HepG2 (cell line): ENCODE data around the gene MSGN1. TPM values are rescaled to one million over a fixed set of nuclear protein-coding genes. Genes with fewer than 3 reads are reported as not detected.

Experiments
- BORCS8-MEF2B ChIP-seq: sonication (generic); formaldehyde crosslinking; IDR thresholded peaks from 2 replicates; pipeline ENCODE4 v1.8.0; 2022; ENCODE audit warnings: mild to moderate bottlenecking, missing genetic modification reagents
- CBX2 ChIP-seq, 2 experiments: fragments of 200-600 bp in 1 of 2; sonication (generic); formaldehyde crosslinking in 1 of 2; IDR thresholded peaks; 2 replicates each; pipeline versions ENCODE4 v1.7.0 to v1.8.1; 2018 to 2022; ENCODE audit warnings: low read depth in 2 of 2, low read length in 1 of 2, mild to moderate bottlenecking in 1 of 2, missing genetic modification reagents in 1 of 2
- FOSL2 ChIP-seq: sonication (generic); formaldehyde crosslinking; IDR thresholded peaks from 2 replicates; pipeline ENCODE4 v1.4.0; 2020; ENCODE audit warnings: missing genetic modification reagents
- KDM5B ChIP-seq: sonication (generic); formaldehyde crosslinking; IDR thresholded peaks from 2 replicates; pipeline ENCODE4 v1.4.0; 2020; ENCODE audit warnings: missing genetic modification reagents, mild to moderate bottlenecking, borderline replicate concordance
- NR2F6 ChIP-seq, 2 experiments: IDR thresholded peaks; 2 replicates each; pipeline ENCODE4 v1.6.1; 2016; ENCODE audit warnings: antibody characterized with exemption in 1 of 2, mild to moderate bottlenecking in 1 of 2
- REPIN1 ChIP-seq: sonication (generic); formaldehyde crosslinking; IDR thresholded peaks from 2 replicates; pipeline ENCODE4 v1.8.0; 2022; ENCODE audit warnings: missing genetic modification reagents, low read depth, mild to moderate bottlenecking, borderline replicate concordance
- SALL1 ChIP-seq: sonication (generic); formaldehyde crosslinking; IDR thresholded peaks from 2 replicates; pipeline ENCODE4 v1.8.0; 2022; ENCODE audit warnings: mild to moderate bottlenecking, missing genetic modification reagents
- SIX4 ChIP-seq: sonication (generic); formaldehyde crosslinking; IDR thresholded peaks from 2 replicates; pipeline ENCODE4 v1.4.0; 2020; ENCODE audit warnings: missing genetic modification reagents
- ZBTB21 ChIP-seq: sonication (generic); formaldehyde crosslinking; IDR thresholded peaks from 2 replicates; pipeline ENCODE4 v1.4.0; 2020; ENCODE audit warnings: missing genetic modification reagents
- ZMYM4 ChIP-seq: sonication (generic); formaldehyde crosslinking; IDR thresholded peaks from 2 replicates; pipeline ENCODE4 v1.8.1; 2023; ENCODE audit warnings: mild to moderate bottlenecking, missing genetic modification reagents
- ZNF225 ChIP-seq: sonication (generic); formaldehyde crosslinking; IDR thresholded peaks from 2 replicates; pipeline ENCODE4 v1.4.0; 2020; ENCODE audit warnings: mild to moderate bottlenecking, missing genetic modification reagents
- ZNF274 ChIP-seq: sonication (generic); formaldehyde crosslinking; IDR thresholded peaks from 2 replicates; pipeline ENCODE4 v1.5.1; 2020; ENCODE audit warnings: mild to moderate bottlenecking, missing genetic modification reagents
- ZNF414 ChIP-seq: sonication (generic); formaldehyde crosslinking; IDR thresholded peaks from 2 replicates; pipeline ENCODE4 v1.5.0; 2020; ENCODE audit warnings: missing genetic modification reagents
- ZNF549 ChIP-seq: sonication (generic); formaldehyde crosslinking; IDR thresholded peaks from 2 replicates; pipeline ENCODE4 v1.5.0; 2020; ENCODE audit warnings: missing genetic modification reagents
- ZNF670 ChIP-seq: sonication (generic); formaldehyde crosslinking; IDR thresholded peaks from 2 replicates; pipeline ENCODE4 v1.8.0; 2022; ENCODE audit warnings: mild to moderate bottlenecking, missing genetic modification reagents, borderline replicate concordance
- polyA plus RNA-seq, 8 experiments: library from polyadenylated mRNA; depleted of rRNA in 3 of 8; stranded (reverse) in 7 of 8; unstranded in 1 of 8; fragments of >200 nt; fragmentation: Illumina TruSeq in 4 of 8; extraction: Trizol in 4 of 8; gene quantifications; 2 replicates each; pipeline versions ENCODE4 v1.2.1 to v1.2.3, GENCODE V29; 2011 to 2016; ENCODE audit warnings: low read depth in 4 of 8, missing spikeins in 1 of 8, mixed read lengths in 1 of 8; ENCODE audit not compliant: insufficient read depth in 1 of 8
- total RNA-seq, 5 experiments: library from RNA; depleted of rRNA; stranded (reverse); fragments of >200 nt; fragmentation: Illumina TruSeq; extraction: Trizol; gene quantifications; 2 replicates each; pipeline ENCODE4 v1.2.3, GENCODE V29; 2016; ENCODE audit warnings: low read depth in 1 of 5
- TF ChIP-seq, protein P1 (sequence below): sonication (generic); formaldehyde crosslinking; IDR thresholded peaks from 2 replicates; pipeline ENCODE4 v1.4.0; 2020; ENCODE audit warnings: missing genetic modification reagents
- TF ChIP-seq, protein P2 (sequence below): sonication (generic); formaldehyde crosslinking; IDR thresholded peaks from 2 replicates; pipeline ENCODE4 v1.9.0; 2022; ENCODE audit warnings: missing genetic modification reagents, mild to moderate bottlenecking, borderline replicate concordance
- TF ChIP-seq, protein P3 (sequence below): sonication (generic); formaldehyde crosslinking; IDR thresholded peaks from 2 replicates; pipeline ENCODE4 v1.4.0; 2020; ENCODE audit warnings: missing genetic modification reagents

MSGN1 gene
- total and polyA plus RNA-seq, 2 of the 13 experiments (the other 11 are each of a cell fraction or from before 2014, with no cell fraction given) = not detected

DNA sequence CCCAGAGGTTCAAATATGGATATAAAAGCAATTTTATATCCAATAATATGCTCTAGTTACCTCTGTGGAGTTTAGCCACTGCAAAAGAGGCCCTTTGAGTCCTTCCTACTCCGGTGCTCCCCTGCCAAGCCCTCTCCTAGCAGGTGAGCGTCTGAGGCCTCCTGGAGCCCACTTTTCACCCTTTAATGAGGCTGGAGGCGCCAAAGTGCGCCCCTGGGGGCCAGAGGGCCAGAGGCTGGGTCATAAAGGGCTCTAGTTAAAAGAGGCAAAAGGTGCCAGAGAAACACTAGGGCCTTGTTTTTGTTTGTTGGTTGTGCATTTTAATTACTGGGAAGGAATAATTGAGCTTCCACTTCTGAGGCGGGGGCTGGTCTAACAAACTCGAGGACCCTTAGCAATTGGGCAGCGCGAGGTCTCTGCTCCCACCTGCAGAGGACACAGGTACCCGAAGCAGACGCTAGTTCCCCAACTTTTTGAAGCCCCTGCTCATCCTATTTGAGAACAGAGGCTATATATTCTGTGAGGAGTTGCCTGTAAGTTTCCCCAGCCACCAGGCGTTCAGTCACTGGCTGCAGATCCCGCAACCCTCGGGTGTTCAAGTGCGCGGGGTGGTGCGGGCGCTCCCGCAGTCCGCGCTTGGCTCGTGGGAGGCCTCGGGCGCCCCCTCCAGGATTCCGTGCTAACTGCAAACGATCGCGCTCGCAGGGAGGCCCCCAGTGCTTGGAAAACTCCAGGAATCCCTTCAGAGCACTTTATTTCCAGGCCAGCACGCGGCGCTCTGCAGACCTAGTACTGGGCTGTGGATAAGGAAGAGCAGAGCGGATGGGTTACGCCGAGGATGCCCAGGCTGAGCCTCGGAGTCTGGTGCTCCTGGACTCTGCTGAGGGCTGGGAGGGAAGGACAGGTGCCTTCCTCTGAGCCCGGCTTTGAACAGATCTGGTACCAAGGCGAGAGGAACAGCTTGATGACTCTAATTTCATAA lies 14.1 kb downstream of the MSGN1 start (continued):
- TF ChIP-seq, protein P1, sequence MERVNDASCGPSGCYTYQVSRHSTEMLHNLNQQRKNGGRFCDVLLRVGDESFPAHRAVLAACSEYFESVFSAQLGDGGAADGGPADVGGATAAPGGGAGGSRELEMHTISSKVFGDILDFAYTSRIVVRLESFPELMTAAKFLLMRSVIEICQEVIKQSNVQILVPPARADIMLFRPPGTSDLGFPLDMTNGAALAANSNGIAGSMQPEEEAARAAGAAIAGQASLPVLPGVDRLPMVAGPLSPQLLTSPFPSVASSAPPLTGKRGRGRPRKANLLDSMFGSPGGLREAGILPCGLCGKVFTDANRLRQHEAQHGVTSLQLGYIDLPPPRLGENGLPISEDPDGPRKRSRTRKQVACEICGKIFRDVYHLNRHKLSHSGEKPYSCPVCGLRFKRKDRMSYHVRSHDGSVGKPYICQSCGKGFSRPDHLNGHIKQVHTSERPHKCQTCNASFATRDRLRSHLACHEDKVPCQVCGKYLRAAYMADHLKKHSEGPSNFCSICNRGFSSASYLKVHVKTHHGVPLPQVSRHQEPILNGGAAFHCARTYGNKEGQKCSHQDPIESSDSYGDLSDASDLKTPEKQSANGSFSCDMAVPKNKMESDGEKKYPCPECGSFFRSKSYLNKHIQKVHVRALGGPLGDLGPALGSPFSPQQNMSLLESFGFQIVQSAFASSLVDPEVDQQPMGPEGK (CRISPR knock-in tag) = peak; percentile 72
- TF ChIP-seq ZMYM4 (CRISPR knock-in tag) (peak; percentile 87), CBX2 (IDR thresholded peaks at IDR 0.05; ENCODE audit: low read depth, low read length) (no peak), CBX2 (CRISPR knock-in tag; IDR thresholded peaks at IDR 0.05; ENCODE audit: low read depth) (0 out of 2 replicates have a peak, but pooled peaks have one; percentile 85), NR2F6 (IDR thresholded peaks at IDR 0.05) (no peak), NR2F6 (CRISPR knock-in tag; IDR thresholded peaks at IDR 0.05) (0 out of 2 replicates have a peak, but pooled peaks have one; percentile 17), KDM5B (CRISPR knock-in tag) (peak; percentile 79; the same call in 1 of the 2 replicates), ZBTB21 (no peak), ZNF225 (peak; percentile 77), ZNF549 (CRISPR knock-in tag) (peak; percentile 44; the same call in 1 of the 2 replicates), ZNF414 (CRISPR knock-in tag) (0 out of 2 replicates have a peak, but pooled peaks have one; percentile 55), REPIN1 (0 out of 2 replicates have a peak, but pooled peaks have one; percentile 65), SIX4 (CRISPR knock-in tag) (no peak), BORCS8-MEF2B (CRISPR knock-in tag) (peak; percentile 47), ZNF274 (CRISPR knock-in tag) (0 out of 2 replicates have a peak, but pooled peaks have one; percentile 42), FOSL2 (CRISPR knock-in tag) (0 out of 2 replicates have a peak, but pooled peaks have one; percentile 17), ZNF670 (CRISPR knock-in tag) (0 out of 2 replicates have a peak, but pooled peaks have one; percentile 18), SALL1 (peak; percentile 66)
- TF ChIP-seq, protein P2, sequence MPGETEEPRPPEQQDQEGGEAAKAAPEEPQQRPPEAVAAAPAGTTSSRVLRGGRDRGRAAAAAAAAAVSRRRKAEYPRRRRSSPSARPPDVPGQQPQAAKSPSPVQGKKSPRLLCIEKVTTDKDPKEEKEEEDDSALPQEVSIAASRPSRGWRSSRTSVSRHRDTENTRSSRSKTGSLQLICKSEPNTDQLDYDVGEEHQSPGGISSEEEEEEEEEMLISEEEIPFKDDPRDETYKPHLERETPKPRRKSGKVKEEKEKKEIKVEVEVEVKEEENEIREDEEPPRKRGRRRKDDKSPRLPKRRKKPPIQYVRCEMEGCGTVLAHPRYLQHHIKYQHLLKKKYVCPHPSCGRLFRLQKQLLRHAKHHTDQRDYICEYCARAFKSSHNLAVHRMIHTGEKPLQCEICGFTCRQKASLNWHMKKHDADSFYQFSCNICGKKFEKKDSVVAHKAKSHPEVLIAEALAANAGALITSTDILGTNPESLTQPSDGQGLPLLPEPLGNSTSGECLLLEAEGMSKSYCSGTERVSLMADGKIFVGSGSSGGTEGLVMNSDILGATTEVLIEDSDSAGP (CRISPR knock-in tag) = peak; percentile 77
- TF ChIP-seq, protein P3, sequence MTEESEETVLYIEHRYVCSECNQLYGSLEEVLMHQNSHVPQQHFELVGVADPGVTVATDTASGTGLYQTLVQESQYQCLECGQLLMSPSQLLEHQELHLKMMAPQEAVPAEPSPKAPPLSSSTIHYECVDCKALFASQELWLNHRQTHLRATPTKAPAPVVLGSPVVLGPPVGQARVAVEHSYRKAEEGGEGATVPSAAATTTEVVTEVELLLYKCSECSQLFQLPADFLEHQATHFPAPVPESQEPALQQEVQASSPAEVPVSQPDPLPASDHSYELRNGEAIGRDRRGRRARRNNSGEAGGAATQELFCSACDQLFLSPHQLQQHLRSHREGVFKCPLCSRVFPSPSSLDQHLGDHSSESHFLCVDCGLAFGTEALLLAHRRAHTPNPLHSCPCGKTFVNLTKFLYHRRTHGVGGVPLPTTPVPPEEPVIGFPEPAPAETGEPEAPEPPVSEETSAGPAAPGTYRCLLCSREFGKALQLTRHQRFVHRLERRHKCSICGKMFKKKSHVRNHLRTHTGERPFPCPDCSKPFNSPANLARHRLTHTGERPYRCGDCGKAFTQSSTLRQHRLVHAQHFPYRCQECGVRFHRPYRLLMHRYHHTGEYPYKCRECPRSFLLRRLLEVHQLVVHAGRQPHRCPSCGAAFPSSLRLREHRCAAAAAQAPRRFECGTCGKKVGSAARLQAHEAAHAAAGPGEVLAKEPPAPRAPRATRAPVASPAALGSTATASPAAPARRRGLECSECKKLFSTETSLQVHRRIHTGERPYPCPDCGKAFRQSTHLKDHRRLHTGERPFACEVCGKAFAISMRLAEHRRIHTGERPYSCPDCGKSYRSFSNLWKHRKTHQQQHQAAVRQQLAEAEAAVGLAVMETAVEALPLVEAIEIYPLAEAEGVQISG (CRISPR knock-in tag) = peak; percentile 59
